ENCODE data around the gene FHL3. TPM values are rescaled to one million over a fixed set of nuclear protein-coding genes. Genes with fewer than 3 reads are reported as not detected.

The FHL3 gene
- total and polyA plus RNA-seq, 2 of the 8 experiments (the other 6 are each of a cell fraction or from before 2014, with no cell fraction given) = 14.3 to 35.6 TPM

DNA sequence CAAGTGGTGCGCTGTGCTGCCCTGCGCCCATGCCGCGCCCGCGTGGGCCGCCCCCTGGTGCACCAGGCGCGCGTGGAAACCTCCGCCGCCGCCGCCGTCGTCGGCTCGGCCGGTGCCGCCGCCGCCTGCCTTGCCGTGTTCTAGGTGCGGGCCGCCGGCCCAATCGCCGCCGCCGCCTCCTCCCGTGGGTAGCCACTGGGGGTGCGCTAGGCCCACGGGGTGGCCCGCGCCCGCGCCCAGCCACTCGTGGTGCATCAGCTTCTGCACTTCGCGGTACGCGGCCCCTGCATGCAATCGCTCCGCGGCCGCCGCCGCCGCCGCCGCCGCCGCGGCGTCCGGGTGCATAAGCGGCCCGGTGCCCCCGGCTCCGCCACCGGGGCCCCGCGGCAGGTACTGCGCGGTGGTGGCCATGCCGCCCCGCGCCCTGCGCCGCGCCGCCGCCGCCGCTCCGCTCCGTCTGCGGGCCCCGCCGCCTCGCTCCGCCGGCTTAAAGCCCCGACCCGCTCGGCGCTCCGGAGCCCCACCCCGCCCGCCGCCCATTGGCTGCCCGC lies 41.1 kb upstream of the FHL3 start, which contains the start of gene POU3F1:
Gene POU3F1 (minus strand): TSS at position 461 of the 551 bp plus-strand sequence. CDS start 50 bp downstream, at position 411.
- Histone ChIP-seq H3K9ac (replicated peaks in 1 of 4; ENCODE audit: extremely low read depth in 1 of 4, low read depth in 3 of 4, low read length in 3 of 4) (peak within 1 kb of the TSS in 1 of 4 experiments; percentile 8; a peak in 4 of 7 replicates), H3K14ac (ENCODE audit: insufficient read length) (no peak within 1 kb of the TSS), H4K5ac (ENCODE audit: insufficient read length, low read depth, low read length) (no peak within 1 kb of the TSS), H3K9me3 (ENCODE audit: insufficient read depth in 2 of 2, low read depth in 1 of 2, low read length in 1 of 2) (no peaks in the 10 kb centered on the region), H2AFZ (ENCODE audit: low read length) (no peak within 1 kb of the TSS), H2BK120ac (replicated peaks; ENCODE audit: low read depth, low read length) (no peak within 1 kb of the TSS), H3K4me3 (ENCODE audit: extremely low read depth in 1 of 4, insufficient read depth in 2 of 4, low read depth in 3 of 4, low read length in 4 of 4) (peak within 1 kb of the TSS; percentile 75 to 88 (median 81)), H3K4me2 (ENCODE audit: insufficient read depth in 1 of 2, low read depth in 2 of 2, low read length in 2 of 2) (peak within 1 kb of the TSS; percentile 90 to 94), H3K27ac (ENCODE audit: low read depth, low read length) (no peak within 1 kb of the TSS), H3K23me2 (ENCODE audit: low read depth, low read length) (peaks cover 24% of the 10 kb centered on the region; the same call in 1 of the 2 replicates), H2BK20ac (ENCODE audit: low read length) (peak within 1 kb of the TSS; percentile 86; the same call in 1 of the 2 replicates), H3K27me3 (replicated peaks in 1 of 4; ENCODE audit: control insufficient read depth in 3 of 4, extremely low read depth in 1 of 4, insufficient read depth in 3 of 4, low read length in 3 of 4) (peaks cover 10 to 48% (median 40%) of the 10 kb centered on the region in 4 experiments; a peak in 6 of 7 replicates), H2BK12ac (ENCODE audit: low read depth, low read length) (peak within 1 kb of the TSS; percentile 75; the same call in 1 of the 2 replicates), H4K8ac (ENCODE audit: extremely low read depth, insufficient read depth, low read length) (peak within 1 kb of the TSS; percentile 59), H3K4ac (replicated peaks; ENCODE audit: insufficient read length, low read depth, low read length) (peak within 1 kb of the TSS; percentile 44), H2BK5ac (ENCODE audit: low read depth, low read length) (peak within 1 kb of the TSS; percentile 1; the same call in 1 of the 2 replicates), H2BK15ac (ENCODE audit: low read length) (peak within 1 kb of the TSS; percentile 88; the same call in 1 of the 2 replicates), H3K36me3 (ENCODE audit: control insufficient read depth in 2 of 4, insufficient read depth in 4 of 4, low read length in 3 of 4) (peaks cover 0 to 10% (median 0%) of the 10 kb centered on the region in 4 experiments; a peak in 1 of 8 replicates), H4K91ac (replicated peaks; ENCODE audit: insufficient read length, low read length) (peak within 1 kb of the TSS; percentile 34), H4K20me1 (replicated peaks in 1 of 2; ENCODE audit: control insufficient read depth in 1 of 2, insufficient read depth in 2 of 2, low read length in 2 of 2) (peaks cover 11 to 20% of the 10 kb centered on the region in 2 experiments), H2AK5ac (ENCODE audit: low read depth, low read length) (no peak within 1 kb of the TSS), H3K79me1 (ENCODE audit: low read depth, low read length) (peaks cover 2% of the 10 kb centered on the region), H3K56ac (replicated peaks; ENCODE audit: insufficient read length, low read depth, low read length) (no peak within 1 kb of the TSS), H3K23ac (ENCODE audit: insufficient read length) (no peak within 1 kb of the TSS), H3K4me1 (replicated peaks in 1 of 4; ENCODE audit: control insufficient read depth in 3 of 4, insufficient read depth in 4 of 4, low read length in 3 of 4) (peaks cover 3 to 18% (median 10%) of the 10 kb centered on the region in 4 experiments), H3K18ac (ENCODE audit: extremely low read depth, low read length) (peak within 1 kb of the TSS; percentile 65; the same call in 1 of the 2 replicates), H3K79me2 (ENCODE audit: control insufficient read depth in 1 of 2, insufficient read depth in 2 of 2, low read length in 2 of 2) (peaks cover 0 to 15% of the 10 kb centered on the region in 2 experiments; a peak in 3 of 4 replicates)
- WGBS, 2 experiments (ENCODE audit: extremely low coverage in 1 of 2, insufficient coverage in 1 of 2, insufficient read length in 1 of 2, insufficient replicate concordance in 2 of 2, low coverage in 1 of 2, low lambda C conversion rate in 2 of 2, missing lambda C conversion rate in 1 of 2) = 2% methylated on average over 24 of the region's 92 CpGs; no CpG with 5 or more reads in 1 of the 2 experiments
- TF ChIP-seq POLR2A (IDR thresholded peaks at IDR 0.05; ENCODE audit: control extremely low read depth in 1 of 2, low read depth in 2 of 2, low read length in 2 of 2) (peak in 1 of 2 experiments; percentile 34; a peak in 1 of 3 replicates), CBX8 (IDR thresholded peaks at IDR 0.05; ENCODE audit: borderline replicate concordance, low read depth, low read length) (no peak), SAP30 (IDR thresholded peaks at IDR 0.05; ENCODE audit: insufficient read depth, insufficient replicate concordance, low read length) (no peak), FOSL1 (IDR thresholded peaks at IDR 0.05; ENCODE audit: insufficient read depth, low read depth, low read length) (no peak), TAF1 (IDR thresholded peaks at IDR 0.05; ENCODE audit: low read depth, low read length) (0 out of 2 replicates have a peak, but pooled peaks have one; percentile 28), TBP (IDR thresholded peaks at IDR 0.05; ENCODE audit: low read depth, low read length) (peak; percentile 26; the same call in 1 of the 2 replicates)
- FAIRE-seq (no peak), DNase-seq (ENCODE audit: low read depth in 1 of 2, low spot score in 2 of 2) (no peak)
- POLR2A ChIA-PET (ENCODE audit: partially characterized antibody) = interaction anchor here (0.9 to 2.9 kb wide), 13 partner anchors 8 to 462 kb away, joined by 3 to 12 read pairs (median 4); no protein-coding TSS in a partner anchor
- CTCF ChIA-PET (ENCODE audit: partially characterized antibody) = interaction anchor here (1.1 to 18.0 kb wide), 2 partner anchors 25 to 44 kb away, joined by 3 to 212 read pairs; no protein-coding TSS in a partner anchor
